Osteoblast (primary cell): ENCODE measurements around the gene ENOX2. TPM values are rescaled to one million over a fixed set of nuclear protein-coding genes. Genes with fewer than 3 reads are reported as not detected.

Experiments
- DNase-seq: peaks from one replicate; pipeline ENCODE4 v3.0.0; 2011; ENCODE audit warnings: low spot score, mixed read lengths; ENCODE audit not compliant: insufficient read length; ENCODE audit errors: missing footprints
- H2AFZ ChIP-seq: 2 replicates; pipeline ENCODE4 v1.6.0; 2011; ENCODE audit warnings: mild to moderate bottlenecking, low read length
- H3K27ac ChIP-seq: 2 replicates; pipeline ENCODE4 v1.5.1; 2011; ENCODE audit warnings: mild to moderate bottlenecking, low read depth, low read length, moderate library complexity
- H3K27me3 ChIP-seq: 2 replicates; pipeline ENCODE4 v1.6.0; 2012; ENCODE audit warnings: mild to moderate bottlenecking, control low read depth, inconsistent platforms, low read length, moderate library complexity; ENCODE audit not compliant: insufficient read depth
- H3K36me3 ChIP-seq: 2 replicates; pipeline ENCODE4 v1.5.1; 2011; ENCODE audit warnings: mild to moderate bottlenecking, low read length, control low read depth, moderate library complexity; ENCODE audit not compliant: insufficient read depth
- H3K4me1 ChIP-seq: 2 replicates; pipeline ENCODE4 v1.5.1; 2011; ENCODE audit warnings: mild to moderate bottlenecking, low read length, control low read depth, moderate library complexity; ENCODE audit not compliant: insufficient read depth
- H3K4me2 ChIP-seq: 2 replicates; pipeline ENCODE4 v1.6.0; 2011; ENCODE audit warnings: mild to moderate bottlenecking, low read length; ENCODE audit not compliant: insufficient read depth
- H3K4me3 ChIP-seq: fragments of 200-600 bp; sonication (generic); 3 replicates; pipeline ENCODE4 v1.5.1; 2012; ENCODE audit warnings: mild to moderate bottlenecking, low read length, inconsistent platforms; ENCODE audit not compliant: insufficient read depth
- H3K79me2 ChIP-seq: 2 replicates; pipeline ENCODE4 v1.6.0; 2012; ENCODE audit warnings: mild to moderate bottlenecking, low read length, control low read depth, inconsistent platforms; ENCODE audit not compliant: insufficient read depth
- H3K9me3 ChIP-seq: 2 replicates; pipeline ENCODE4 v1.5.1; 2011; ENCODE audit warnings: low read depth, low read length, control low read depth
- H4K20me1 ChIP-seq: 2 replicates; pipeline ENCODE4 v1.6.0; 2012; ENCODE audit warnings: mild to moderate bottlenecking, low read length, control low read depth; ENCODE audit not compliant: insufficient read depth
- total RNA-seq: library from RNA; depleted of rRNA; stranded (reverse); fragments of >200 nt; gene quantifications from 2 replicates; pipeline ENCODE4 v1.2.3, GENCODE V29; 2012
- TF ChIP-seq, protein P1 (sequence below): IDR thresholded peaks from 2 replicates; pipeline ENCODE4 v1.5.1; 2011; ENCODE audit warnings: mild to moderate bottlenecking, low read depth, low read length, moderate library complexity; ENCODE audit errors: extremely low read depth

The ENOX2 gene
- total RNA-seq, 1 donor: 8.0 TPM

DNA sequence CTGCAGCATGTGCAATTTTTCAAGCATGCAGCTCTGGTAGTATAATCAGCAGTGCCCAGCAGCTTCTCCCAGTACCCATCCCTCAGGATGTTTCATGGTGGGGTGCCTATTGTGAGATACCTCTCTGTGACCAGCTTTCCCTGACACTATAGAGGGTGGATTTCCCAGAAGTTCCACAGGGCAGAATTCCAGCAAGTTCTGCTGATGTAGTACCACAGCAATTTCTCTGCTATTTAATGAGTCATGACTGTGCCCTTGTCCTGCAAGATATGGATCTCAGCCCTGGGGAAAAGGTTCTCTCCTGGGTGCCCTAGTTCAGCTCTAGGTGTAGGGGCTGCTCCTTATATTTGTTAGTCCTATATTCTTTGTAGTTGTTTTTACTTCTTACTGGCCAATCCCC, 174.8 kb downstream of the ENOX2 start:
- H3K79me2 ChIP-seq: no peaks in the 10 kb centered on the region
- no peaks in the 10 kb centered on the region for H3K27me3 ChIP-seq
- H3K4me1 ChIP-seq: peaks cover 9% of the 10 kb centered on the region
- H3K27ac ChIP-seq: peak overlapping the region; percentile 35
- DNase-seq: no peak
- no peak overlapping the region for H3K4me2 ChIP-seq
- H2AFZ ChIP-seq: no peak overlapping the region
- TF ChIP-seq, protein P1, sequence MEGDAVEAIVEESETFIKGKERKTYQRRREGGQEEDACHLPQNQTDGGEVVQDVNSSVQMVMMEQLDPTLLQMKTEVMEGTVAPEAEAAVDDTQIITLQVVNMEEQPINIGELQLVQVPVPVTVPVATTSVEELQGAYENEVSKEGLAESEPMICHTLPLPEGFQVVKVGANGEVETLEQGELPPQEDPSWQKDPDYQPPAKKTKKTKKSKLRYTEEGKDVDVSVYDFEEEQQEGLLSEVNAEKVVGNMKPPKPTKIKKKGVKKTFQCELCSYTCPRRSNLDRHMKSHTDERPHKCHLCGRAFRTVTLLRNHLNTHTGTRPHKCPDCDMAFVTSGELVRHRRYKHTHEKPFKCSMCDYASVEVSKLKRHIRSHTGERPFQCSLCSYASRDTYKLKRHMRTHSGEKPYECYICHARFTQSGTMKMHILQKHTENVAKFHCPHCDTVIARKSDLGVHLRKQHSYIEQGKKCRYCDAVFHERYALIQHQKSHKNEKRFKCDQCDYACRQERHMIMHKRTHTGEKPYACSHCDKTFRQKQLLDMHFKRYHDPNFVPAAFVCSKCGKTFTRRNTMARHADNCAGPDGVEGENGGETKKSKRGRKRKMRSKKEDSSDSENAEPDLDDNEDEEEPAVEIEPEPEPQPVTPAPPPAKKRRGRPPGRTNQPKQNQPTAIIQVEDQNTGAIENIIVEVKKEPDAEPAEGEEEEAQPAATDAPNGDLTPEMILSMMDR: no peak
- H3K4me3 ChIP-seq: no peak overlapping the region
- peaks cover 10% of the 10 kb centered on the region for H3K9me3 ChIP-seq
- H3K36me3 ChIP-seq: no peaks in the 10 kb centered on the region
- H4K20me1 ChIP-seq: no peaks in the 10 kb centered on the region

DNA sequence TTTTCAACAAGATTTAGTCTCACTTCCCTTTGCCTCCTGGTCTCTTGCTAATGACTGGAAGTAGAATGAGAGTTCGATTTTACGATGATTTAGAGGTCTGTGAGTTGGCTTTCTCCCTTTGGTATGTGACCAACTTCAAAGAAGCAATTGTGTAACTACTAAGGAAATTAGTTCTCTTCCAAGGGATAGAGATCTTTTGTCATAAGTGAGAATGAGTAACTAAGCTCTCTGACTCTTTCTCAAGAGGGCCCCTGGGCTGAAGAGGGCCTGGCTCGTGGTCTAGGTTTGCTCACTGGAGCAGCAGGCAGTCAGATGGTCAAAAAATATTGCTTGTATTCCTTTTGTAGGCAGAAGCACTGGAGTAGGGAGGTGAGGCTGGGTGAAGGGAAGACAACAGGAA, 176.3 kb downstream of the ENOX2 start:
- TF ChIP-seq, protein P1: no peak
- H3K27ac ChIP-seq: peak overlapping the region; percentile 35
- H3K9me3 ChIP-seq: peaks cover 10% of the 10 kb centered on the region
- H3K4me2 ChIP-seq: no peak overlapping the region
- H3K27me3 ChIP-seq: no peaks in the 10 kb centered on the region
- H2AFZ ChIP-seq: peak overlapping the region; percentile 7
- peaks cover 9% of the 10 kb centered on the region for H3K4me1 ChIP-seq
- no peak for DNase-seq
- no peaks in the 10 kb centered on the region for H4K20me1 ChIP-seq
- no peaks in the 10 kb centered on the region for H3K36me3 ChIP-seq
- H3K79me2 ChIP-seq: no peaks in the 10 kb centered on the region
- H3K4me3 ChIP-seq: no peak overlapping the region

GRCh38 chrX:130725519-130725918, 177.5 kb downstream of the ENOX2 start:
- Histone ChIP-seq H3K36me3 (no peaks in the 10 kb centered on the region), H3K9me3 (peaks cover 10% of the 10 kb centered on the region), H3K4me1 (peaks cover 9% of the 10 kb centered on the region), H3K4me3 (no peak overlapping the region), H3K27me3 (no peaks in the 10 kb centered on the region), H3K79me2 (no peaks in the 10 kb centered on the region), H3K4me2 (no peak overlapping the region), H2AFZ (no peak overlapping the region), H3K27ac (no peak overlapping the region), H4K20me1 (no peaks in the 10 kb centered on the region)
- no peak for DNase-seq
- TF ChIP-seq, protein P1: no peak

DNA sequence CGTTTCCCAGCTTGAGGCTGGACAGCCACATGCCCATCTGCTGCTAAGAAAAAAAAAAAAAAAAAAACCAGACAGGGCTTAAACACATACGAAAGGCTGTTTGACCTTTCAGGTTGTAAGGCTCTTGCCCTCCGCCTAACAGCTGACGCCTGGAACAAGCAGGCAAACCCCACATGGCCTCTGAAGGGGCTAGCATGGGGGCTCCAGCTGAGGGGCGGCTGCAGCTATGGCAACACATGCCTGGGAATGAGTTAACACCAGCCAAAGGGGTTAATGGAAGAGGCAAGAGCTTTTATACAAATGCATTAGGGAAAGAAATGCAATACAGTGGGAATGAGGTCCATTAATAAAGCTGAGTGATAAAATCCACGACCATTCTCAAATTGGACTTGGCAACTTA, 183.6 kb downstream of the ENOX2 start:
- H3K27ac ChIP-seq: no peak overlapping the region
- no peak overlapping the region for H3K4me3 ChIP-seq
- no peaks in the 10 kb centered on the region for H4K20me1 ChIP-seq
- H2AFZ ChIP-seq: no peak overlapping the region
- TF ChIP-seq, protein P1: no peak
- no peak for DNase-seq
- H3K27me3 ChIP-seq: no peaks in the 10 kb centered on the region
- H3K36me3 ChIP-seq: no peaks in the 10 kb centered on the region
- no peaks in the 10 kb centered on the region for H3K79me2 ChIP-seq
- H3K4me2 ChIP-seq: no peak overlapping the region
- H3K4me1 ChIP-seq: peaks cover 7% of the 10 kb centered on the region
- H3K9me3 ChIP-seq: no peaks in the 10 kb centered on the region
